Osteocyte (in vitro differentiated cells): ENCODE data around the gene FOXO6. TPM values are rescaled to one million over a fixed set of nuclear protein-coding genes. Genes with fewer than 3 reads are reported as not detected.
A peak's percentile ranks its signal among the peaks of the same experiment; 100 is the strongest.

Source experiments
- DNase-seq: peaks from one replicate; pipeline ENCODE4 v3.0.0; 2021; ENCODE audit warnings: mixed read lengths; ENCODE audit not compliant: unreplicated experiment; ENCODE audit errors: extremely low spot score
- H3K27ac Mint-ChIP-seq: one replicate; pipeline ENCODE4 v1.8.0; 2021; ENCODE audit warnings: mild to moderate bottlenecking, mixed read lengths; ENCODE audit not compliant: unreplicated experiment
- H3K27me3 Mint-ChIP-seq: one replicate; pipeline ENCODE4 v1.8.0; 2021; ENCODE audit warnings: mixed read lengths; ENCODE audit not compliant: unreplicated experiment
- H3K36me3 Mint-ChIP-seq: one replicate; pipeline ENCODE4 v1.8.0; 2021; ENCODE audit warnings: mixed read lengths; ENCODE audit not compliant: unreplicated experiment
- H3K4me1 Mint-ChIP-seq: one replicate; pipeline ENCODE4 v1.8.0; 2021; ENCODE audit warnings: mixed read lengths; ENCODE audit not compliant: unreplicated experiment
- H3K4me3 Mint-ChIP-seq: one replicate; pipeline ENCODE4 v1.8.0; 2021; ENCODE audit warnings: mild to moderate bottlenecking, moderate library complexity, mixed read lengths; ENCODE audit not compliant: unreplicated experiment
- H3K9me3 Mint-ChIP-seq: one replicate; pipeline ENCODE4 v1.8.0; 2021; ENCODE audit warnings: mixed read lengths; ENCODE audit not compliant: unreplicated experiment
- CTCF ChIP-seq: fragments of 200-600 bp; sonication (generic); IDR thresholded peaks from 2 replicates; pipeline ENCODE4 v1.5.0; 2021; ENCODE audit warnings: antibody characterized with exemption, mild to moderate bottlenecking, moderate library complexity
- total RNA-seq: library from RNA; stranded (reverse); gene quantifications from 2 replicates; pipeline ENCODE4 v1.2.1, GENCODE V29; 2021

The FOXO6 gene
- total RNA-seq, 1 donor from 2014 or later, result 0.99 TPM

GRCh38 chr1:41381692-41382479 lies 20.7 kb downstream of the FOXO6 start:
- TF ChIP-seq CTCF, result no peak
- H3K9me3 Mint-ChIP-seq, result no peaks in the 10 kb centered on the region
- peaks cover 27% of the 10 kb centered on the region for H3K4me1 Mint-ChIP-seq
- peak overlapping the region; percentile 53 for H3K4me3 Mint-ChIP-seq
- H3K27me3 Mint-ChIP-seq, result peaks cover 6% of the 10 kb centered on the region
- no peaks in the 10 kb centered on the region for H3K36me3 Mint-ChIP-seq
- no peak overlapping the region for H3K27ac Mint-ChIP-seq
- DNase-seq, result no peak

- H3K4me1 Mint-ChIP-seq, result peaks cover 28% of the 10 kb centered on the region
- no peaks in the 10 kb centered on the region for H3K9me3 Mint-ChIP-seq
- no peak for DNase-seq
- H3K36me3 Mint-ChIP-seq, result no peaks in the 10 kb centered on the region
- peak overlapping the region; percentile 68 for H3K4me3 Mint-ChIP-seq
- peak overlapping the region; percentile 52 for H3K27ac Mint-ChIP-seq
- peaks cover 6% of the 10 kb centered on the region for H3K27me3 Mint-ChIP-seq
- no peak for TF ChIP-seq CTCF
These were observed 21.4 kb downstream of the FOXO6 start for GRCh38 chr1:41382480-41383090.

GRCh38 chr1:41383094-41383852 lies 22.0 kb downstream of the FOXO6 start:
- Mint-ChIP-seq H3K4me3 (peak overlapping the region; percentile 71), H3K4me1 (peaks cover 35% of the 10 kb centered on the region), H3K36me3 (no peaks in the 10 kb centered on the region), H3K9me3 (no peaks in the 10 kb centered on the region), H3K27me3 (peaks cover 6% of the 10 kb centered on the region), H3K27ac (peak overlapping the region; percentile 52)
- no peak for DNase-seq
- no peak for TF ChIP-seq CTCF

GRCh38 chr1:41384579-41384978 lies 23.3 kb downstream of the FOXO6 start:
- peaks cover 42% of the 10 kb centered on the region for H3K4me1 Mint-ChIP-seq
- H3K27ac Mint-ChIP-seq, result no peak overlapping the region
- no peak for DNase-seq
- H3K4me3 Mint-ChIP-seq, result no peak overlapping the region
- no peaks in the 10 kb centered on the region for H3K36me3 Mint-ChIP-seq
- no peak for TF ChIP-seq CTCF
- H3K27me3 Mint-ChIP-seq, result peaks cover 6% of the 10 kb centered on the region
- no peaks in the 10 kb centered on the region for H3K9me3 Mint-ChIP-seq
